SK-N-SH treated with all-trans-retinoic acid at 6 μM for 48 hours (cell line): ENCODE measurements around the gene SYP.

Source experiments
- ATAC-seq: fragments of 200-7000 bp; cut with Tn5 transposase; 3 replicates; pipeline ENCODE4 v1.9.1; 2020; ENCODE audit warnings: mild to moderate bottlenecking, moderate library complexity
- ARNTL ChIP-seq: fragments of 450-650 bp; formaldehyde crosslinking; IDR thresholded peaks from 2 replicates; pipeline ENCODE4 v1.5.0; 2020; ENCODE audit warnings: low read depth, mild to moderate bottlenecking, moderate library complexity, borderline replicate concordance
- BACH2 ChIP-seq: fragments of 250-450 bp; sonication (Bioruptor Pico); IDR thresholded peaks from 2 replicates; pipeline ENCODE4 v1.9.0; 2021; ENCODE audit warnings: mild to moderate bottlenecking, borderline replicate concordance
- CSDC2 ChIP-seq: fragments of 250-450 bp; sonication (Bioruptor Pico); IDR thresholded peaks from 2 replicates; pipeline ENCODE4 v1.5.0; 2020; ENCODE audit warnings: mild to moderate bottlenecking, moderate library complexity
- CSRNP3 ChIP-seq: fragments of 250-450 bp; sonication (Bioruptor Pico); IDR thresholded peaks from 2 replicates; pipeline ENCODE4 v1.5.1; 2021; ENCODE audit warnings: mild to moderate bottlenecking, moderate library complexity
- GLIS3 ChIP-seq: fragments of 250-450 bp; sonication (Bioruptor Pico); IDR thresholded peaks from 2 replicates; pipeline ENCODE4 v1.5.0; 2020; ENCODE audit warnings: mild to moderate bottlenecking, moderate library complexity
- ISL1 ChIP-seq: fragments of 250-450 bp; sonication (Bioruptor Pico); IDR thresholded peaks from 2 replicates; pipeline ENCODE4 v2.1.2; 2022; ENCODE audit warnings: mild to moderate bottlenecking, moderate library complexity
- OSR1 ChIP-seq: fragments of 250-450 bp; sonication (Bioruptor Pico); IDR thresholded peaks from 2 replicates; pipeline ENCODE4 v1.8.0; 2022; ENCODE audit warnings: moderate library complexity, mild to moderate bottlenecking, inconsistent platforms
- PPARA ChIP-seq: fragments of 250-450 bp; sonication (Bioruptor Pico); IDR thresholded peaks from 2 replicates; pipeline ENCODE4 v1.5.0; 2020; ENCODE audit warnings: mild to moderate bottlenecking, borderline replicate concordance
- RARB ChIP-seq: fragments of 250-450 bp; sonication (Bioruptor Pico); IDR thresholded peaks from 2 replicates; pipeline ENCODE4 v1.8.0; 2021; ENCODE audit warnings: mild to moderate bottlenecking, moderate library complexity
- SNAI2 ChIP-seq: fragments of 250-450 bp; sonication (Bioruptor Pico); IDR thresholded peaks from 2 replicates; pipeline ENCODE4 v1.5.0; 2020; ENCODE audit warnings: mild to moderate bottlenecking, moderate library complexity
- TOX ChIP-seq: fragments of 250-450 bp; sonication (Bioruptor Pico); IDR thresholded peaks from 2 replicates; pipeline ENCODE4 v1.8.0; 2021; ENCODE audit warnings: mild to moderate bottlenecking, moderate library complexity, borderline replicate concordance
- ZFP3 ChIP-seq: fragments of 250-450 bp; sonication (Bioruptor Pico); IDR thresholded peaks from 2 replicates; pipeline ENCODE4 v1.5.0; 2020; ENCODE audit warnings: mild to moderate bottlenecking, moderate library complexity
- ZFP30 ChIP-seq: fragments of 450-650 bp; formaldehyde crosslinking; IDR thresholded peaks from 2 replicates; pipeline ENCODE4 v1.5.0; 2022; ENCODE audit warnings: mild to moderate bottlenecking, moderate library complexity
- ZNF565 ChIP-seq: fragments of 450-650 bp; formaldehyde crosslinking; conservative IDR thresholded peaks from 2 replicates; pipeline ENCODE4 v1.5.0; 2020; ENCODE audit warnings: low read depth, mild to moderate bottlenecking, moderate library complexity
- TF ChIP-seq, protein P1 (sequence below): fragments of 250-450 bp; sonication (Bioruptor Pico); IDR thresholded peaks from 2 replicates; pipeline ENCODE4 v1.5.1; 2020; ENCODE audit warnings: low read depth, mild to moderate bottlenecking, moderate library complexity
- TF ChIP-seq, protein P2 (sequence below): fragments of 250-450 bp; sonication (Bioruptor Pico); IDR thresholded peaks from 2 replicates; pipeline ENCODE4 v1.8.0; 2021; ENCODE audit warnings: low read depth, mild to moderate bottlenecking, moderate library complexity, borderline replicate concordance
- TF ChIP-seq, protein P3 (sequence below): fragments of 250-450 bp; sonication (Bioruptor Pico); IDR thresholded peaks from 2 replicates; pipeline ENCODE4 v1.8.0; 2020; ENCODE audit warnings: mild to moderate bottlenecking, moderate library complexity, borderline replicate concordance
- TF ChIP-seq, protein P4 (sequence below): fragments of 250-450 bp; sonication (Bioruptor Pico); IDR thresholded peaks from 2 replicates; pipeline ENCODE4 v1.5.0; 2020; ENCODE audit warnings: mild to moderate bottlenecking, moderate library complexity

Gene SYP

DNA sequence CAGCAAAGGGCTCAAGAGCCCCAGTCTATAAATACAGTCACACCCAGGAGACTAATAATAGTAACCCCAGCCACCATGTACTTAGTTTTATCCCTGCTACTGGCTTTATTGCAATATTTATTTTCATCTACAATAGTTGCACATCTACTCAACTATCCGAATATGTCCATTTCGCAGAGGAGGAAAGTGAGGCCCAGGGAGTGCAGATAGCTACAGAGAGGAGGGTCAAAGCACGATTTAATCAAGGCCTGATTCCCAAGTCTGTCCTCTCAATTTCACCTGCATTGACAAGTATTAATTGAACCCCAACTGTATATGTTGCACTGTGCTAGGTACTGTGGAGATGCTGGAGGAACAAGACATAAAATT is 32.3 kb downstream of the SYP start:
- no peak for ATAC-seq
- TF ChIP-seq ISL1 (CRISPR knock-in tag): no peak
- TF ChIP-seq TOX: no peak
- TF ChIP-seq, all 23 proteins: peak for 0

DNA sequence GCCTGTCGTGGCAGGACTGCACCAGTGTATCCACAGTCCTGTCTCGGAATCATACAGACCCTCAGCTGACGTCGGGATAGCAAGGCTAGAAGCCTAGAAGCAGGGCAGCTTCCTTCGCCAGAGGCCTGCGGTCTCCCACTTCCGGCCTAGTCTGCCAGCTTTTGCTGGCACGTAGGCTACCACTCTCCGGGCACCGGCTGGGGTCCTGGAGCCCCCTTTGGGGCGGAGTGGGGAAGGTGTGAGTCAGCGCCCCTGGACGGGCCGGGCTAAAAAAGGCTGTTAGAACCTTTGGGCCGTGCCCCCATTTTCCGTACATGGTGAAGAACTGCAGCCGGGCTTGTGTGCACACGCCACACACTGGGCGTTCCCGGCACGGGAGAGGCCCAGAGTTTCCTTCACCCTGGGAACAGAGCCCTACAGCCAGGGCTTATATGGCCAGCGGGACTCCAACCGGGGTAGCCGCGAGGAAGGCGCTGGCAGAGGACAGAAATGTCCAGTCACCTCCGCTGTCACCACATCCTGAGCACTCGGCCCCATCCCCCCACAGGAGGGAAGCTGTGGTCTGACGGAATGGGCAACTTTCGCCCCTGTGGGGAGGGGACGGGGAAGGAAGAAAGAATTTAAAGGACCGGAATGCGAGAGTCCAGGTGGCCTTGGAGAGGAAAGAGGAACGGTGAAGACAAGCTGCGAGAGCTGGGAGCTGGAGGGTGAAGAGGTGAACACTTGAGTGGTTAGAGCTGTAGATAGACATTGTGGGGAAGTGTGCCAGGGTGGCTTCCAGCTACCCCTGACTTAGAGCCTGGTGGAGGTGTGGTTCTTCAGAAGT is 32.9 kb downstream of the SYP start:
- ATAC-seq: peak; percentile 59
- no peak for TF ChIP-seq SNAI2
- no peak for TF ChIP-seq CSRNP3 (CRISPR knock-in tag)
- TF ChIP-seq TOX: no peak
- no peak for TF ChIP-seq ZFP30 (CRISPR knock-in tag)
- TF ChIP-seq, protein P1, sequence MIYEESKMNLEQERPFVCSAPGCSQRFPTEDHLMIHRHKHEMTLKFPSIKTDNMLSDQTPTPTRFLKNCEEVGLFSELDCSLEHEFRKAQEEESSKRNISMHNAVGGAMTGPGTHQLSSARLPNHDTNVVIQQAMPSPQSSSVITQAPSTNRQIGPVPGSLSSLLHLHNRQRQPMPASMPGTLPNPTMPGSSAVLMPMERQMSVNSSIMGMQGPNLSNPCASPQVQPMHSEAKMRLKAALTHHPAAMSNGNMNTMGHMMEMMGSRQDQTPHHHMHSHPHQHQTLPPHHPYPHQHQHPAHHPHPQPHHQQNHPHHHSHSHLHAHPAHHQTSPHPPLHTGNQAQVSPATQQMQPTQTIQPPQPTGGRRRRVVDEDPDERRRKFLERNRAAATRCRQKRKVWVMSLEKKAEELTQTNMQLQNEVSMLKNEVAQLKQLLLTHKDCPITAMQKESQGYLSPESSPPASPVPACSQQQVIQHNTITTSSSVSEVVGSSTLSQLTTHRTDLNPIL: no peak
- TF ChIP-seq ARNTL: no peak
- TF ChIP-seq, protein P2, sequence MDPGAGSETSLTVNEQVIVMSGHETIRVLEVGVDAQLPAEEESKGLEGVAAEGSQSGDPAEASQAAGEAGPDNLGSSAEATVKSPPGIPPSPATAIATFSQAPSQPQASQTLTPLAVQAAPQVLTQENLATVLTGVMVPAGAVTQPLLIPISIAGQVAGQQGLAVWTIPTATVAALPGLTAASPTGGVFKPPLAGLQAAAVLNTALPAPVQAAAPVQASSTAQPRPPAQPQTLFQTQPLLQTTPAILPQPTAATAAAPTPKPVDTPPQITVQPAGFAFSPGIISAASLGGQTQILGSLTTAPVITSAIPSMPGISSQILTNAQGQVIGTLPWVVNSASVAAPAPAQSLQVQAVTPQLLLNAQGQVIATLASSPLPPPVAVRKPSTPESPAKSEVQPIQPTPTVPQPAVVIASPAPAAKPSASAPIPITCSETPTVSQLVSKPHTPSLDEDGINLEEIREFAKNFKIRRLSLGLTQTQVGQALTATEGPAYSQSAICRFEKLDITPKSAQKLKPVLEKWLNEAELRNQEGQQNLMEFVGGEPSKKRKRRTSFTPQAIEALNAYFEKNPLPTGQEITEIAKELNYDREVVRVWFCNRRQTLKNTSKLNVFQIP (CRISPR knock-in tag): no peak
- no peak for TF ChIP-seq CSDC2 (CRISPR knock-in tag)
- TF ChIP-seq ZNF565 (CRISPR knock-in tag): no peak
- TF ChIP-seq RARB: no peak
- no peak for TF ChIP-seq BACH2 (CRISPR knock-in tag)
- TF ChIP-seq, protein P3, sequence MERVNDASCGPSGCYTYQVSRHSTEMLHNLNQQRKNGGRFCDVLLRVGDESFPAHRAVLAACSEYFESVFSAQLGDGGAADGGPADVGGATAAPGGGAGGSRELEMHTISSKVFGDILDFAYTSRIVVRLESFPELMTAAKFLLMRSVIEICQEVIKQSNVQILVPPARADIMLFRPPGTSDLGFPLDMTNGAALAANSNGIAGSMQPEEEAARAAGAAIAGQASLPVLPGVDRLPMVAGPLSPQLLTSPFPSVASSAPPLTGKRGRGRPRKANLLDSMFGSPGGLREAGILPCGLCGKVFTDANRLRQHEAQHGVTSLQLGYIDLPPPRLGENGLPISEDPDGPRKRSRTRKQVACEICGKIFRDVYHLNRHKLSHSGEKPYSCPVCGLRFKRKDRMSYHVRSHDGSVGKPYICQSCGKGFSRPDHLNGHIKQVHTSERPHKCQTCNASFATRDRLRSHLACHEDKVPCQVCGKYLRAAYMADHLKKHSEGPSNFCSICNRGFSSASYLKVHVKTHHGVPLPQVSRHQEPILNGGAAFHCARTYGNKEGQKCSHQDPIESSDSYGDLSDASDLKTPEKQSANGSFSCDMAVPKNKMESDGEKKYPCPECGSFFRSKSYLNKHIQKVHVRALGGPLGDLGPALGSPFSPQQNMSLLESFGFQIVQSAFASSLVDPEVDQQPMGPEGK (CRISPR knock-in tag): no peak
- no peak for TF ChIP-seq OSR1
- TF ChIP-seq ZFP3 (CRISPR knock-in tag): no peak
- TF ChIP-seq, all 23 proteins: peak for 0

DNA sequence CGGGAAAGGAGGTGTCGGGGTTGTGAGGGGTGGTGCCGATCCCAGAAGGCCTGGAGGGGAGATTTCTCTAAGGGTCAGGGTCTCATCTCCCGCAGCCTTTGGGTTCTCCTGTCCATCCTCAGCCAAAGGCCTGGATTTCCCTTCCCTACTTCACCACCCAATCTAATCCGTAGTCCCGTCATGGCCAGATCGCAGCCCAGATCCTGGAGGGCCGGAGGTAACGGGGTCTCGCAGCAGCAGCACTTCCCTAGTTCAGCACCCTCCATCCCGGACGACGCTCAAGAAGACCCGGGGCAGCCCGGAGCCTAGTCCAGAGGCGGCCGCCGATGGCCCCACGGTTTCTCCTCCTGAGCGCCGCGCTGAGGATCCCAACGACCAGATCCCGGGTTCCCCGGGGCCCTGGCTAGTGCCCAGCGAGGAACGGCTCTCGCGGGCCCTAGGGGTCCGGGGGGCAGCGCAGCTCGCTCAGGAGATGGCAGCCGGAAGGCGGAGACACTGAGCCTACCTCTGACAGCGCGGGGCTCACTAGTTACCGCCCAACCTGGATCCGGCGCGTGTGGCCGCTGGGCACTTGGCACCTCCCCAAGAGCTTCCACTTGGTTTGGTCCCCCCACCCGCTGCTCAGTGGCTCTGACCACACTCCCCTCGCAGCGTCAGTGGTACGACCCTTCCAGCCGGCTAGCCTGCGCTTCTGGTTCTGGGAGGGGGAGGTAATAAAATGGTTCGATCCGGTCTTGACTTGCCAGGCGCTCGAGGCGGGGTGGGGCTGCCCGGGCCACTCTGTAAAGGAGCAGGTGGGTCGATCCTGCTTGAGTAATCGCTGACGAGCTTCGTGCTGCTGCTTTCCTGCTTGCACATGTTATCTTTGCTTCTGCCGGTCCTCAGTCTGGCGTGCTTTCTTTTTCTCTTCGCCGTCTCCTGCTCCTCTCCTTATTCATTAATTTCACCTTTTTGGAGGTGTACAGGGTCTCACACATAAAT is 33.8 kb downstream of the SYP start:
- peak; percentile 8 for ATAC-seq
- TF ChIP-seq, protein P2 (CRISPR knock-in tag): no peak
- TF ChIP-seq, protein P4, sequence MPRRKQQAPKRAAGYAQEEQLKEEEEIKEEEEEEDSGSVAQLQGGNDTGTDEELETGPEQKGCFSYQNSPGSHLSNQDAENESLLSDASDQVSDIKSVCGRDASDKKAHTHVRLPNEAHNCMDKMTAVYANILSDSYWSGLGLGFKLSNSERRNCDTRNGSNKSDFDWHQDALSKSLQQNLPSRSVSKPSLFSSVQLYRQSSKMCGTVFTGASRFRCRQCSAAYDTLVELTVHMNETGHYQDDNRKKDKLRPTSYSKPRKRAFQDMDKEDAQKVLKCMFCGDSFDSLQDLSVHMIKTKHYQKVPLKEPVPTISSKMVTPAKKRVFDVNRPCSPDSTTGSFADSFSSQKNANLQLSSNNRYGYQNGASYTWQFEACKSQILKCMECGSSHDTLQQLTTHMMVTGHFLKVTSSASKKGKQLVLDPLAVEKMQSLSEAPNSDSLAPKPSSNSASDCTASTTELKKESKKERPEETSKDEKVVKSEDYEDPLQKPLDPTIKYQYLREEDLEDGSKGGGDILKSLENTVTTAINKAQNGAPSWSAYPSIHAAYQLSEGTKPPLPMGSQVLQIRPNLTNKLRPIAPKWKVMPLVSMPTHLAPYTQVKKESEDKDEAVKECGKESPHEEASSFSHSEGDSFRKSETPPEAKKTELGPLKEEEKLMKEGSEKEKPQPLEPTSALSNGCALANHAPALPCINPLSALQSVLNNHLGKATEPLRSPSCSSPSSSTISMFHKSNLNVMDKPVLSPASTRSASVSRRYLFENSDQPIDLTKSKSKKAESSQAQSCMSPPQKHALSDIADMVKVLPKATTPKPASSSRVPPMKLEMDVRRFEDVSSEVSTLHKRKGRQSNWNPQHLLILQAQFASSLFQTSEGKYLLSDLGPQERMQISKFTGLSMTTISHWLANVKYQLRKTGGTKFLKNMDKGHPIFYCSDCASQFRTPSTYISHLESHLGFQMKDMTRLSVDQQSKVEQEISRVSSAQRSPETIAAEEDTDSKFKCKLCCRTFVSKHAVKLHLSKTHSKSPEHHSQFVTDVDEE (CRISPR knock-in tag): no peak
- no peak for TF ChIP-seq ZFP3 (CRISPR knock-in tag)
- TF ChIP-seq TOX: no peak
- TF ChIP-seq, protein P1: no peak
- TF ChIP-seq OSR1: no peak
- no peak for TF ChIP-seq ARNTL
- no peak for TF ChIP-seq ISL1 (CRISPR knock-in tag)
- no peak for TF ChIP-seq ZFP30 (CRISPR knock-in tag)
- TF ChIP-seq PPARA (CRISPR knock-in tag): no peak
- TF ChIP-seq GLIS3 (CRISPR knock-in tag): no peak
